GM19099 (cell line): ENCODE measurements around the gene SDR42E2.

ENCODE experiments used
- POLR2A ChIP-seq: IDR thresholded peaks from 3 replicates; pipeline ENCODE4 v1.6.1; 2011; ENCODE audit warnings: low read depth; ENCODE audit not compliant: insufficient read length; ENCODE audit errors: extremely low read depth

Gene SDR42E2

GRCh38 chr16:22214402-22214801, 52.1 kb downstream of the SDR42E2 start:
- no peak for TF ChIP-seq POLR2A

- no peak for TF ChIP-seq POLR2A
These were observed 52.6 kb downstream of the SDR42E2 start for GRCh38 chr16:22214889-22215288.

- TF ChIP-seq POLR2A: no peak
These were observed 54.0 kb downstream of the SDR42E2 start for GRCh38 chr16:22216191-22216831.

GRCh38 chr16:22217890-22218730, 55.8 kb downstream of the SDR42E2 start:
- peak; percentile 36 for TF ChIP-seq POLR2A

GRCh38 chr16:22219389-22220068, 57.2 kb downstream of the SDR42E2 start:
- no peak for TF ChIP-seq POLR2A

- no peak for TF ChIP-seq POLR2A
These were observed 57.7 kb downstream of the SDR42E2 start for GRCh38 chr16:22220069-22220440.

GRCh38 chr16:22220714-22221113, 58.4 kb downstream of the SDR42E2 start:
- no peak for TF ChIP-seq POLR2A

- TF ChIP-seq POLR2A: no peak
These were observed 59.7 kb downstream of the SDR42E2 start for GRCh38 chr16:22222006-22222405.

GRCh38 chr16:22222998-22223397, 60.7 kb downstream of the SDR42E2 start:
- no peak for TF ChIP-seq POLR2A

- TF ChIP-seq POLR2A: no peak
These were observed 62.8 kb downstream of the SDR42E2 start for GRCh38 chr16:22225060-22225459.

- TF ChIP-seq POLR2A: no peak
These were observed 67.6 kb downstream of the SDR42E2 start for GRCh38 chr16:22229889-22230288.

GRCh38 chr16:22232277-22233036, 70.2 kb downstream of the SDR42E2 start:
- TF ChIP-seq POLR2A: no peak

- TF ChIP-seq POLR2A: no peak
These were observed 70.7 kb downstream of the SDR42E2 start for GRCh38 chr16:22233037-22233372.

GRCh38 chr16:22235839-22236745, 73.8 kb downstream of the SDR42E2 start:
- no peak for TF ChIP-seq POLR2A

- no peak for TF ChIP-seq POLR2A
These were observed 77.0 kb downstream of the SDR42E2 start for GRCh38 chr16:22239131-22239805.
